OCI-LY1 (cell line): ENCODE data around the gene ARFGAP1.

Source experiments
- EZH2 ChIP-seq: fragments of 200-600 bp; sonication (generic), shearing (Covaris generic); IDR thresholded peaks from 2 replicates; pipeline ENCODE4 v1.8.0; 2017; ENCODE audit warnings: borderline replicate concordance, mixed run types, mild to moderate bottlenecking, antibody characterized with exemption, low read length, moderate library complexity, mixed read lengths
- TF ChIP-seq, protein P1 (sequence below): fragments of 200-600 bp; sonication (generic), shearing (Covaris generic); IDR thresholded peaks from 2 replicates; pipeline ENCODE4 v1.5.1; 2017; ENCODE audit warnings: mild to moderate bottlenecking, antibody characterized with exemption, low read length, moderate library complexity, mixed read lengths

DNA sequence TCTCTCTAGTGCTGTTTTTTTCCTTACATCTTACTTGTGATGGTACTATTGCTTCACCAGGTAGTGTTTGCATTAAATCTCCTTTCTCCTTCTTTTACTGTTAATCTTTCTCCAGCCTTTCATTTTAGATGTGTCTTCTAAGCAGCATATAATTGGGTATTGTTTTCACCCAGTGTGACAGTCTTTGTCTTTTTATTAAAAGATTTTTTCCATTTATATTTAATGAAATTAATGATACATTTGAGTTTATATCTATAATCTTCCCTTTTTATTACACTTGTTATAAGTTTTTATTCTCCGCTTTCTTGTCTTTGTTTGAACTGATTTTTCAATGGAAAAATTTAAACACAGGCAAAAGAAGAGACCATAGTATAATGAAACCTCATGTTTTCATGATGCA lies 29.1 kb downstream of the ARFGAP1 start:
- TF ChIP-seq, protein P1, sequence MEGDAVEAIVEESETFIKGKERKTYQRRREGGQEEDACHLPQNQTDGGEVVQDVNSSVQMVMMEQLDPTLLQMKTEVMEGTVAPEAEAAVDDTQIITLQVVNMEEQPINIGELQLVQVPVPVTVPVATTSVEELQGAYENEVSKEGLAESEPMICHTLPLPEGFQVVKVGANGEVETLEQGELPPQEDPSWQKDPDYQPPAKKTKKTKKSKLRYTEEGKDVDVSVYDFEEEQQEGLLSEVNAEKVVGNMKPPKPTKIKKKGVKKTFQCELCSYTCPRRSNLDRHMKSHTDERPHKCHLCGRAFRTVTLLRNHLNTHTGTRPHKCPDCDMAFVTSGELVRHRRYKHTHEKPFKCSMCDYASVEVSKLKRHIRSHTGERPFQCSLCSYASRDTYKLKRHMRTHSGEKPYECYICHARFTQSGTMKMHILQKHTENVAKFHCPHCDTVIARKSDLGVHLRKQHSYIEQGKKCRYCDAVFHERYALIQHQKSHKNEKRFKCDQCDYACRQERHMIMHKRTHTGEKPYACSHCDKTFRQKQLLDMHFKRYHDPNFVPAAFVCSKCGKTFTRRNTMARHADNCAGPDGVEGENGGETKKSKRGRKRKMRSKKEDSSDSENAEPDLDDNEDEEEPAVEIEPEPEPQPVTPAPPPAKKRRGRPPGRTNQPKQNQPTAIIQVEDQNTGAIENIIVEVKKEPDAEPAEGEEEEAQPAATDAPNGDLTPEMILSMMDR, result no peak
- no peak for TF ChIP-seq EZH2
